ENCODE measurements around the gene GAS7.
A peak's percentile ranks its signal among the peaks of the same experiment; 100 is the strongest.
"Not testable (repeated sequence)": the region's sequence is repeated elsewhere in the genome, so short reads cannot be mapped to it uniquely, and the experiment has no call there.

The GAS7 gene

GRCh38 chr17:9940841-9941240, 257.6 kb downstream of the GAS7 start:
- no peak for DNase-seq (ENCODE audit: low read depth)

GRCh38 chr17:9938764-9939163, 259.6 kb downstream of the GAS7 start:
- H3K4me3 ChIP-seq (ENCODE audit: low read depth, low read length), result no peak overlapping the region
- DNase-seq (ENCODE audit: low read depth), result no peak

More at GRCh38 chr17:9940841-9941240, 257.6 kb downstream of the GAS7 start:
- H3K4me3 ChIP-seq (ENCODE audit: low read depth, low read length), result no peak overlapping the region

GRCh38 chr17:9937901-9938300, 260.5 kb downstream of the GAS7 start:
- H3K4me3 ChIP-seq (ENCODE audit: low read depth, low read length), result no peak overlapping the region
- DNase-seq (ENCODE audit: low read depth), result no peak

- DNase-seq (ENCODE audit: low read depth), result no peak
- no peak overlapping the region for H3K4me3 ChIP-seq (ENCODE audit: low read depth, low read length)
Observed at GRCh38 chr17:9937241-9937761, 261.1 kb downstream of the GAS7 start.

GRCh38 chr17:9936095-9936494, 262.3 kb downstream of the GAS7 start:
- H3K4me3 ChIP-seq (ENCODE audit: low read depth, low read length), result no peak overlapping the region
- no peak for DNase-seq (ENCODE audit: low read depth)

GRCh38 chr17:9935408-9935807, 263.0 kb downstream of the GAS7 start:
- DNase-seq (ENCODE audit: low read depth), result no peak
- no peak overlapping the region for H3K4me3 ChIP-seq (ENCODE audit: low read depth, low read length)

GRCh38 chr17:9934331-9934730, 264.1 kb downstream of the GAS7 start:
- no peak overlapping the region for H3K4me3 ChIP-seq (ENCODE audit: low read depth, low read length)
- DNase-seq (ENCODE audit: low read depth), result no peak

- no peak overlapping the region for H3K4me3 ChIP-seq (ENCODE audit: low read depth, low read length)
- no peak for DNase-seq (ENCODE audit: low read depth)
Observed at GRCh38 chr17:9932491-9932890, 265.9 kb downstream of the GAS7 start.

- no peak overlapping the region for H3K4me3 ChIP-seq (ENCODE audit: low read depth, low read length)
- DNase-seq (ENCODE audit: low read depth), result no peak
Observed at GRCh38 chr17:9931144-9931741, 267.2 kb downstream of the GAS7 start.

- no peak for DNase-seq (ENCODE audit: low read depth)
- H3K4me3 ChIP-seq (ENCODE audit: low read depth, low read length), result no peak overlapping the region
Observed at GRCh38 chr17:9929871-9930270, 268.5 kb downstream of the GAS7 start.

- DNase-seq (ENCODE audit: low read depth), result peak; percentile 42
- no peak overlapping the region for H3K4me3 ChIP-seq (ENCODE audit: low read depth, low read length)
Observed at GRCh38 chr17:9928601-9929333, 269.6 kb downstream of the GAS7 start.

GRCh38 chr17:9926150-9926804, 272.1 kb downstream of the GAS7 start:
- no peak overlapping the region for H3K4me3 ChIP-seq (ENCODE audit: low read depth, low read length)
- no peak for DNase-seq (ENCODE audit: low read depth)

GRCh38 chr17:9925457-9925856, 272.9 kb downstream of the GAS7 start:
- H3K4me3 ChIP-seq (ENCODE audit: low read depth, low read length), result no peak overlapping the region
- no peak for DNase-seq (ENCODE audit: low read depth)

- no peak for DNase-seq (ENCODE audit: low read depth)
Observed at GRCh38 chr17:9924735-9925191, 273.6 kb downstream of the GAS7 start.

GRCh38 chr17:9922012-9922848, 276.2 kb downstream of the GAS7 start:
- H3K4me3 ChIP-seq (ENCODE audit: low read depth, low read length), result no peak overlapping the region
- no peak for DNase-seq (ENCODE audit: low read depth)

More at GRCh38 chr17:9924735-9925191, 273.6 kb downstream of the GAS7 start:
- no peak overlapping the region for H3K4me3 ChIP-seq (ENCODE audit: low read depth, low read length)

GRCh38 chr17:9921216-9921615, 277.2 kb downstream of the GAS7 start:
- H3K4me3 ChIP-seq (ENCODE audit: low read depth, low read length); DNase-seq (ENCODE audit: low read depth): not testable (repeated sequence)

GRCh38 chr17:9918804-9919352, 279.5 kb downstream of the GAS7 start:
- H3K4me3 ChIP-seq (ENCODE audit: low read depth, low read length), result no peak overlapping the region
- DNase-seq (ENCODE audit: low read depth), result no peak

- no peak overlapping the region for H3K4me3 ChIP-seq (ENCODE audit: low read depth, low read length)
- no peak for DNase-seq (ENCODE audit: low read depth)
Observed at GRCh38 chr17:9918352-9918751, 280.1 kb downstream of the GAS7 start.

GRCh38 chr17:9917801-9918200, 280.6 kb downstream of the GAS7 start:
- H3K4me3 ChIP-seq (ENCODE audit: low read depth, low read length), result no peak overlapping the region
- DNase-seq (ENCODE audit: low read depth), result no peak
